ENCODE results near the gene SLCO2A1.
"Not testable (repeated sequence)": the region's sequence is repeated elsewhere in the genome, so short reads cannot be mapped to it uniquely, and the experiment has no call there.

SLCO2A1 gene

GRCh38 chr3:134029734-134030378 is at the start of gene SLCO2A1:
Gene SLCO2A1 (minus strand): TSS chr3:134029925. CDS start chr3:134029802, 123 bp downstream.
- DNase-seq: no peak

- no peak for DNase-seq
Measured at GRCh38 chr3:134079111-134079547, 49.4 kb upstream of the SLCO2A1 start.

GRCh38 chr3:134078169-134078831 is 48.6 kb upstream of the SLCO2A1 start:
- DNase-seq: no peak

GRCh38 chr3:134077649-134078161 is 48.0 kb upstream of the SLCO2A1 start:
- DNase-seq: no peak

- no peak for DNase-seq
Measured at GRCh38 chr3:134076851-134077250, 47.1 kb upstream of the SLCO2A1 start.

GRCh38 chr3:134075846-134076245 is 46.1 kb upstream of the SLCO2A1 start:
- DNase-seq: no peak

- no peak for DNase-seq
Measured at GRCh38 chr3:134075568-134075825, 45.8 kb upstream of the SLCO2A1 start.

GRCh38 chr3:134074790-134075567 is 45.3 kb upstream of the SLCO2A1 start:
- DNase-seq: no peak

GRCh38 chr3:134074001-134074789 is 44.5 kb upstream of the SLCO2A1 start:
- DNase-seq: no peak

GRCh38 chr3:134073583-134073945 is 43.8 kb upstream of the SLCO2A1 start:
- DNase-seq: no peak

GRCh38 chr3:134072881-134073582 is 43.3 kb upstream of the SLCO2A1 start:
- no peak for DNase-seq

- not testable (repeated sequence) for DNase-seq
Measured at GRCh38 chr3:134070281-134070680, 40.6 kb upstream of the SLCO2A1 start.

GRCh38 chr3:134068429-134068828 is 38.7 kb upstream of the SLCO2A1 start:
- no peak for DNase-seq

- no peak for DNase-seq
Measured at GRCh38 chr3:134067531-134068161, 37.9 kb upstream of the SLCO2A1 start.

GRCh38 chr3:134066651-134067530 is 37.2 kb upstream of the SLCO2A1 start:
- no peak for DNase-seq

- no peak for DNase-seq
Measured at GRCh38 chr3:134066158-134066541, 36.4 kb upstream of the SLCO2A1 start.

GRCh38 chr3:134065252-134066157 is 35.8 kb upstream of the SLCO2A1 start:
- no peak for DNase-seq

- no peak for DNase-seq
Measured at GRCh38 chr3:134064081-134064480, 34.4 kb upstream of the SLCO2A1 start.

GRCh38 chr3:134061401-134061800 is 31.7 kb upstream of the SLCO2A1 start:
- DNase-seq: no peak
